Measurements from ENCODE around the gene LRRFIP1.
"Not testable (repeated sequence)": the region's sequence is repeated elsewhere in the genome, so short reads cannot be mapped to it uniquely, and the experiment has no call there.

LRRFIP1 gene

DNA sequence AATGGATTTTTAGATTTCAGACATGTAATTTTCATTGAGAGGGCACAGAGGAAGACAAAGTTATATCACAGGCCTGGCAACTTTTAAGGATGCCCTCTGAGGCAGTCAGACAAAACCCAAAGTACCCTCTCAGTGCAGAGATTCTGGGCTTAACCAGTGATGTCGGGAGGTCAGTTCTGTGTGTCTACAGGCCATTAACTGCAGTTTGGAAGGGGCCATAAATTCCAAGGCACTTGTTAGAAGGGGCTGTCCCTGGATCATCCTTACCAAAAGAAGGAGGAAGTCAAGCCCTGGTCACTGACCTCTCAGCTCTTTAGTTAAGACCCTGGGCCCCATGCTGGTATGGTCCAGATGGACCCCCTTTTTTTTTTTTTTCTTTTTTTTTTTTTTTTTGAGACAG, 60.7 kb downstream of the LRRFIP1 start:
- DNase-seq = peak in 3 of 4 experiments; percentile 37 to 49 (median 42)

DNA sequence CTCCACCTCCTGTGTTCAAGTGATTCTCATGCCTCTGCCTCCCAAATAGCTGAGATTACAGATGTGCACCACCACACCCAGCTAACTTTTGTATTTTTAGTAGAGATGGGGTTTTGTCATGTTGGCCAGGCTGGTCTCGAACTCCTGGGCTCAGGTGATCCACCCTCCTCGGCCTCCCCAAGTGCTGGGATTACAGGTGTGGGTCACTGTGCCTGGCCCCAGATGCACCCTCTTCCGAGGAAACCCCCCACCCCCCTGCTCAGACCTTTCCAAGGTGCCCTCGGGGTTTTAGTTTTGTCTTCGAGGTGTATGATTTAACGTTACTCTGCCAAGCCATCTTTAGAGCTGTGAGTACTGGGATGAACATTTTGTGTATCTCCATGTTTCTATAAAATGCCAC, 61.2 kb downstream of the LRRFIP1 start:
- DNase-seq = not testable (repeated sequence)

GRCh38 chr2:237689336-237690131, 62.1 kb downstream of the LRRFIP1 start:
- peak; percentile 57 to 71 (median 69) for DNase-seq

- peak; percentile 43 to 60 (median 58) for DNase-seq
These were observed 63.9 kb downstream of the LRRFIP1 start for GRCh38 chr2:237691029-237691907.

GRCh38 chr2:237691908-237692600, 64.7 kb downstream of the LRRFIP1 start:
- peak; percentile 93 to 100 (median 98) for DNase-seq

GRCh38 chr2:237692601-237693290, 65.4 kb downstream of the LRRFIP1 start:
- peak; percentile 28 to 61 (median 44) for DNase-seq

GRCh38 chr2:237693291-237693994, 66.1 kb downstream of the LRRFIP1 start:
- peak; percentile 47 to 56 (median 50) for DNase-seq

DNA sequence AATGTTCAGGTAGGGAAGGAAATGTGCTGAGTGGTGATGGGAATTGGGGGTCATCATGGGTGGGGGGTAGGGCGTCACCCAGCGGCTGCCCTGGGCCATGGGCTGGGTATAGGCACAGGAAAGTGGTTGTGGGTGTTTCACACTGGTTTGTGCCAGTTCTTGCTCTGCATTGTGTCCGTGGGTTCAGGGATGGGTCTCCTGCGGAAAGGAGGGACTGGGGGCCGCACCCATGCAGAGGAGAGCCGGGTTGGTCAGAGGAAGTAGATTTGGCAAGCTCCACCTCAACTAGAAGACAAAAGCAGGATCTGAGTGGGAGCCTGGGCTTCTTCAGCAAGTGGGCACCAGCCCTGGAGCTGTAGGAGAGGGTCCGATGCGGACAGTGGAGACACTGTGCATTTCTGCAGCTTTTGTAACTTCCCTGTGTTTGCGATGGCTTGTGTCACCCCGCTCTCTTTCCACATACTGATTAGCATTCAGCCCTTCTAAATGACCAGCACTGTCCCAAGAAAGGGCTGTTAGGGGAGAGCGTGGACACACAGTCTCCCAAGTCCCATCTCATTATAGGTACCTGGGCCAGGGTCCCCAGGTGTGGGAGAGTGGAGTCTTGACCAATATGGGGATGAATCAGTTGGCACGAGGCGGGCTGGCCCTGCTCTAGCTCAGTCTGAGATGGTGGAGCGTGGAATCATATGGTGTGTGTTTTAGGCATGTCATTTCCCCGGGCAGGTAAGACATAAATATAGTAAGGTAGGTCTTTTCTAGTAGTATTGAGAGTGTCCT, 67.2 kb downstream of the LRRFIP1 start:
- peak; percentile 74 to 87 (median 78) for DNase-seq

GRCh38 chr2:237695201-237695780, 67.9 kb downstream of the LRRFIP1 start:
- DNase-seq = peak; percentile 61 to 87 (median 76)

DNA sequence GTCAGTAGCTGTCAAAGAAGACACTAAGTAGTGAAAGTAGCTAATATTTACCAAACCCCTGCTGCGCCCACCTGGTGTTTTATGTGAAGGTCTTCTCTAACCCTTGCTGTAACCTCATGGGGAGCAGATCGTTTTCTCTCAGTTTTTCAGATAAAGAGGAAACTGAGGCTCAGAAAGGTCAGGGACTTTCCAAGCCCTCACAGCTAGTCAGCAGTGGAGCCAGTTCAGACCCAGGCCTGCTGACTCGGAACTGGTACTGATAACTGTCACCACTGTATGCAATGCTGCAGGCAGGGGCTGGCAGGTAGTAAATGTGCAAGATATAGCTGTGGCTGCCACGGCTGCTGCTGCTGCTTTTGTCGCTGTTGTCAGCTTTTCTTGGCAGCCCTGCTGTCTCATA, 69.1 kb downstream of the LRRFIP1 start:
- peak; percentile 37 to 62 (median 49) for DNase-seq

GRCh38 chr2:237697586-237698357, 70.4 kb downstream of the LRRFIP1 start:
- DNase-seq = peak in 2 of 4 experiments; percentile 29 to 39

- no peak for DNase-seq
These were observed 70.9 kb downstream of the LRRFIP1 start for GRCh38 chr2:237698358-237698694.

DNA sequence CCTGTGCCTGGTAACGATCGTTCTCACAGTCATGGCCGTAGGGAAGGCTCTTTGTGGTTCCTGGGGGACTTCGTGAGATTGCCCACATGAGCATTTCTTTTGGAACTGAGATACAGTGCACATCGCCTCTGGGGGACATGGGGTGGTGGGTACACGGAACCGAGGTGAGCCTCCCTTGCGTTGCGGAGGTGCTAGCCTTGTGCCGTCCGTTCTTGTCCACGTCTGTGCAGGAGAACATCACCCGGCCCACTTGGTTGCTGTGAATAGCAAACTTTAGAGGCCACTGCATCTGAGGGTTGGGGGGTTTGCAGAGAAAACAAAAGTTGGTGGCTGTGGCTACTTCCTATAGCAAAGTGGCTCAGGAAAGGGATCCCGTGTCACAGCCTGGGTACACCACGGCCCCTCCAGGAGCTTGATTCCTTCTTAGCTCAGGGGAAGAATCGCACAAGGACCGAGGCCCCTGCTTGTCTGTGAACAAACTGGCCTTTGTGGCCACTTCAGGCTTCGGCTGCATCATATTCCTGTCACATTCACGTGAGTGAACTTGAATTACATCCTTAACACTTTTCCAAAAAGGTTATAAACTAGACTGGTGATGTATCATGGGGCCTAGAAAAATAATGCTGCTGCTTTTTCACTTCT, 72.6 kb downstream of the LRRFIP1 start:
- DNase-seq = peak in 1 of 4 experiments; percentile 65

- DNase-seq = peak; percentile 75 to 88 (median 82)
These were observed 73.2 kb downstream of the LRRFIP1 start for GRCh38 chr2:237700512-237701032.

DNA sequence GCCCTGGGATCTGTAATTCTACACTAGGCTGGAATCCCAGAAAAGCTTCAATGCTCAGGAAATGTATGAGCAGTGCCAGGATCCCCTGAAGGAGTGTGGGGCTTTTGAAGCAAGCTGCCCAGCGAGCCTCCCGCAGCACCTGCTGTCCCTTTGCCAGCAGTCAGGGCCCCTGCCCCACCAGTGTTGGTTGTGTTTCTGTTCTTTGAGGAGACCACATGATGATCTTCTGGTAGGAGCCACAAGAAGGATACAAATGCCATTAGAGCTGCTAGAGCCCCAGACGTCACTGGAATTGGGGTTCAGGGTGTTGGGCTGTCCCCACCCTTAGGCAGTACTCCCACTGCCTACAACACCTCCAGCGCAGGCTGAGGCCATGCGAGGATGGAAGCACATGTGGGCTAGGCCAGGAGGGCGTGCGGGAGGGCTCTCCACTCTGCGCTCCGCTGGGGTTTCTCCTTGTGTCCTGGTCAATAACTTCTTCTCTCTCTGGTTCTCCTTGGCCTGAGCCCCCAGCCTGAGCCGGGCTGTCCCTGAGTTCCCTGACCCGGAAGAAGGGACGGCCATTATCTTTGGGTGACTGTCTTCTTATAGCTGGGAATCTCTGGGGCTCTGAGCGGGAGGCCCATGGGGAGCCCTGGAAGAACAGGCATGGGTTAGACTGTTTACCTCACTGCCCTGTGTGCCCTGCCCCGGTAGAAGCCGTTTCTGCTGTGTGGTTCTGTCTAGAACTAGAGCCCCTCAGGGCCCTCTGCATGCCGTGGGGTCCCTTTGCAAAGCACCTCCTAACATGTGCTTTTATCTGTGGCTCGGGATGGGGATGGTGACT, 73.9 kb downstream of the LRRFIP1 start:
- DNase-seq = no peak

DNA sequence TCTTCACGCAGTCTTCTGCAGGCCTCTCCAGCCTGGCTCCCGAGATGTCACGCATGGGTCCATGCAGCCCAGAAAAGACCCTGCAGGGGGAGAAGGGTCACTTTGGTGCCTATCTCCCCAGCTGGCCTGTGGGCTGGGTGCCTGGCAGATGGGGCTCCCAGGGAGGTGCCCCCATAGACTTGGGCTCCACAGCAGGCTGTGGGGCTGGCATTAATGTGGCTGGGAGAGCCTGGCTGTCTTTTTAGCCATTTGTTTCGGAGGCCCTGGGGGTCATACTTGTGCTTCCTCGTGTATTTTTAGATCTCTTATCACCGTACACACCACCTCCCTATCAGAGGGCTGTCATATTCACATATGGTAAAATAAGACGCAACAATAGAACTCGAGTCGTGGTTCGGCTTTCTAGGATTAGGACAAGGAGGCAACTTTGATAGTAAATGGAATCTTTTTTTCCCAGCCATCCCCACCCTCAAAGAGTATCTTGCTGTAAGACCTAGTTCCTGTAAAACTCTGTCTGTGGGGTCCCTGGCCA, 74.5 kb downstream of the LRRFIP1 start:
- DNase-seq = no peak

Data from suppressor macrophage (primary cell).